ENCODE data around the gene ARAP1. TPM values are rescaled to one million over a fixed set of nuclear protein-coding genes. Genes with fewer than 3 reads are reported as not detected.

Gene ARAP1
- total RNA-seq, 2 experiments from 2014 or later, result 65.7 to 69.8 TPM

DNA sequence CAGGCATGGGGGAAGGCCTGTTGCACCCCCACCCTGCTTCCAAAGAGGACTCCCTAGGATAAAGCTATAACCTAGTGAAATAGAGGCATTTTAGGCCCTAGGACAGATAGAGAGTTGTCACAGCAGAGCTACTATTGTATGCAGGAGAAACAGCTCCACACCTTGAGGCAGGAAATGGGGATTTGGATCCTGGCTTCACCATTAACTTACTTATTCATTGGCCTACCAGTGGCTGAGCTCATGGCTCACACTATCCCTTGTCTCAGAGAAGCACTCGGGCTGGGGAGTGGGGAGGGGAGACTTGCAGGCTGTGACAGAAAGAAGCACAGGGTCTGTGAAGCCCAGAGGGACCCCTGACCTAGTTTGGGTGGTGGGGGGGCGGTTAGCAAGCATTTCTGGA lies 77.0 kb downstream of the ARAP1 start:
- no peak overlapping the region for H3K27ac ChIP-seq (ENCODE audit: low read depth in 1 of 2, low read length in 2 of 2)
- Mint-ChIP-seq H3K27me3 (peaks cover 66% of the 10 kb centered on the region), H3K9me3 (no peaks in the 10 kb centered on the region), H3K4me1 (ENCODE audit: low read depth) (peaks cover 3% of the 10 kb centered on the region), H3K36me3 (ENCODE audit: low read depth) (no peaks in the 10 kb centered on the region), H3K27ac (no peak overlapping the region), H3K4me3 (no peak overlapping the region)
- intact Hi-C loops (cut with DNase I, micrococcal nuclease), result no loop called here
- H3K4me3 ChIP-seq (ENCODE audit: low read length), result no peak overlapping the region
- ChIA-PET POLR2A (interaction anchor here (0.6 to 1.2 kb wide), 3 partner anchors 9 to 590 kb away, joined by 3 read pairs; no protein-coding TSS in a partner anchor), CTCF (interaction anchor here (1.0 kb wide), 1 partner anchor 204 kb away, joined by 3 read pairs; no protein-coding TSS in a partner anchor)
- H3K36me3 ChIP-seq (ENCODE audit: insufficient read depth, low read length), result no peaks in the 10 kb centered on the region
- TF ChIP-seq, protein P1, sequence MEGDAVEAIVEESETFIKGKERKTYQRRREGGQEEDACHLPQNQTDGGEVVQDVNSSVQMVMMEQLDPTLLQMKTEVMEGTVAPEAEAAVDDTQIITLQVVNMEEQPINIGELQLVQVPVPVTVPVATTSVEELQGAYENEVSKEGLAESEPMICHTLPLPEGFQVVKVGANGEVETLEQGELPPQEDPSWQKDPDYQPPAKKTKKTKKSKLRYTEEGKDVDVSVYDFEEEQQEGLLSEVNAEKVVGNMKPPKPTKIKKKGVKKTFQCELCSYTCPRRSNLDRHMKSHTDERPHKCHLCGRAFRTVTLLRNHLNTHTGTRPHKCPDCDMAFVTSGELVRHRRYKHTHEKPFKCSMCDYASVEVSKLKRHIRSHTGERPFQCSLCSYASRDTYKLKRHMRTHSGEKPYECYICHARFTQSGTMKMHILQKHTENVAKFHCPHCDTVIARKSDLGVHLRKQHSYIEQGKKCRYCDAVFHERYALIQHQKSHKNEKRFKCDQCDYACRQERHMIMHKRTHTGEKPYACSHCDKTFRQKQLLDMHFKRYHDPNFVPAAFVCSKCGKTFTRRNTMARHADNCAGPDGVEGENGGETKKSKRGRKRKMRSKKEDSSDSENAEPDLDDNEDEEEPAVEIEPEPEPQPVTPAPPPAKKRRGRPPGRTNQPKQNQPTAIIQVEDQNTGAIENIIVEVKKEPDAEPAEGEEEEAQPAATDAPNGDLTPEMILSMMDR (IDR thresholded peaks at IDR 0.05), result no peak
- peaks cover 0 to 27% of the 10 kb centered on the region in 2 experiments for H3K9me3 ChIP-seq (ENCODE audit: control insufficient read depth in 1 of 2, insufficient read depth in 1 of 2, low read length in 2 of 2)
- peaks cover 11% of the 10 kb centered on the region for H3K4me1 ChIP-seq (ENCODE audit: insufficient read depth, low read length)
- peaks cover 64 to 68% of the 10 kb centered on the region in 2 experiments for H3K27me3 ChIP-seq (ENCODE audit: control insufficient read depth in 1 of 2, insufficient read depth in 2 of 2, low read length in 2 of 2)
- DNase-seq, result no peak
- ATAC-seq (ENCODE audit: poor library complexity), result no peak

DNA sequence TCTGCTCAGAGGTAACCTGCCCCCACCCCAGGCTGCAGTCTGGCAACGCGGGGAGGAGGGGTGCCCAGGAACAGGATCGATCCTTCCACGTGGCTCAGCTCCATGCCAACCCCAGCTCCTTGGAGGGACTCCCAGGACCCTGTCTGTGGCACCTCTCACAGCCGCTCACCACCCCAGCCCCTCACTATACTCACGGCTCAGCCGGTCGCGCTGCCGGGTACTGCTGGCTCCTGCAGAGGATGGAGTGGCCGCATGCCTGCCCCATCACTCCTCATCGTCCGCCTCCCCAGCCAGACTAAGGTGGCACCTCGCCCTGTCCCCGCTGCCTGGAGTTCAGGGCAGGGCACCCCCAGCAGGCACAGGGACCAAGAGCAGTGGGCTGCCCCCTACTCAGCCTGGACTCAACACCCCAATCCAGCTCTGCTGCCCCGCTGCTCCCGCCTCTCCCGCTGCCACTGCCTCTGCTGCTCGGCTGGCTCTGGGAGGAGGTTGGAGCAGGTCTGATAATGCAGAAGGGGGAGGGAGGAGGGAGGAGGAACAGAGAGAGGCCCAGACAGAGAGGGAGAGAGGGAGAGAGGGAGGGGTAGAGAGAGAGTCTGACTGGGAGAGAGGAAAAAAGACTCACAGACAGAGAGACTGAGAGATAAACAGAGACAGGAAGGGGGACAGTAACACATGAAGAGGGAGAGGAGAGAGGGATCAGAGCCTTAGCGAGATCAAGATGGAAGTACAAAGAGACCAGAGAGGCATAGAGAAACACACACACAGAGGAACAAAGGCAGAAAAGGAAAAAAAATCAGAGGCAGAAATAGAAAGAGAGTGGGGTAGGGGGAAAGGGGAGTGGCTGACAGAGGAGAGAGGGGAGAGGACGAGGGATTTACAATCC lies 78.0 kb downstream of the ARAP1 start, which contains the start of gene PDE2A:
Gene PDE2A (minus strand): TSS at position 480 of the 886 bp plus-strand sequence. CDS start 215 bp downstream, at position 265.
- POLR2A ChIA-PET, result no interaction called here
- no peak within 1 kb of the TSS for H3K4me3 Mint-ChIP-seq

DNA sequence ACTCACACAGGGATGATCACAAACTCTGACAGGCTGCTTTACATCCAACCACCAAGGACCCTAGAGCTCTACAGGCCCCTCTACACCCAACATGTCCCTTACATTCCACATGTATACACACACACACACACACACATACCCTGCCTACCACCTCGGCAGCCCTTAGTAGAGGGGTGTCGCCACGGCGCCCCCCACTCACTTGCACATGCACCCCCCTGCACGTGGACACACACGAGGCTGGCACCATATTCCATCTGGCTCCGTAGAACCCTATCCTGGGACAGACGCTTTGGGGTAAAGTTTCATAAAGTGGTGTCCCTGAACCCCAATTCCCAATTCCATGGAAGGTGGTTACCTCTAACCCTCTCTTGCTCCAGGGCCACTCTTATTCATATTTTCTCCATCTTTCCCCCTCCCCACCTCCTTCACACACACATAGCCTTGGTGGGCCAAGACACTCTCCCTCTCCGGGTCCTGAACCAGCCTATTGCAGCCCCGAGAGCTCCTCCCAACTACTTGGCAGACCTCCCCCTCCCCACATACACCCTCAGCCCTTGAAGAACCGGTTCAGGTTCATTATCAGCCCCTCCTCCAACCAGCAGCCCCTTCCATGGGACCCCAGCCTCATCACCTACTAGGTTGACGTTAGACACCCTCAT lies 78.8 kb downstream of the ARAP1 start:
- Histone ChIP-seq H3K9me3 (ENCODE audit: control insufficient read depth in 1 of 2, insufficient read depth in 1 of 2, low read length in 2 of 2) (peaks cover 0 to 34% of the 10 kb centered on the region in 2 experiments), H3K27ac (ENCODE audit: low read depth in 1 of 2, low read length in 2 of 2) (no peak overlapping the region), H3K4me3 (ENCODE audit: low read length) (no peak overlapping the region), H3K36me3 (ENCODE audit: insufficient read depth, low read length) (no peaks in the 10 kb centered on the region), H3K4me1 (ENCODE audit: insufficient read depth, low read length) (peaks cover 11% of the 10 kb centered on the region), H3K27me3 (ENCODE audit: control insufficient read depth in 1 of 2, insufficient read depth in 2 of 2, low read length in 2 of 2) (peaks cover 82 to 85% of the 10 kb centered on the region in 2 experiments)
- peaks cover 78% of the 10 kb centered on the region for H3K27me3 Mint-ChIP-seq
- no peak overlapping the region for H3K4me3 Mint-ChIP-seq
- H3K36me3 Mint-ChIP-seq (ENCODE audit: low read depth), result no peaks in the 10 kb centered on the region
- ChIA-PET POLR2A (no interaction called here), CTCF (no interaction called here)
- intact Hi-C loops (cut with DNase I, micrococcal nuclease), result no loop called here
- DNase-seq (no peak), ATAC-seq (ENCODE audit: poor library complexity) (no peak)
- peaks cover 3% of the 10 kb centered on the region for H3K4me1 Mint-ChIP-seq (ENCODE audit: low read depth)
- TF ChIP-seq, protein P1 (IDR thresholded peaks at IDR 0.05), result no peak
- no peak overlapping the region for H3K27ac Mint-ChIP-seq
- H3K9me3 Mint-ChIP-seq, result no peaks in the 10 kb centered on the region

More for the DNA sequence above, 78.0 kb downstream of the ARAP1 start, which contains the start of gene PDE2A:
- Mint-ChIP-seq H3K36me3 (ENCODE audit: low read depth) (no peaks in the 10 kb centered on the region), H3K27me3 (peaks cover 70% of the 10 kb centered on the region), H3K4me1 (ENCODE audit: low read depth) (peaks cover 3% of the 10 kb centered on the region), H3K9me3 (no peaks in the 10 kb centered on the region), H3K27ac (no peak within 1 kb of the TSS)
- H3K9me3 ChIP-seq (ENCODE audit: control insufficient read depth in 1 of 2, insufficient read depth in 1 of 2, low read length in 2 of 2), result peaks cover 0 to 30% of the 10 kb centered on the region in 2 experiments
- intact Hi-C loops (cut with DNase I, micrococcal nuclease), result no loop called here
- peaks cover 11% of the 10 kb centered on the region for H3K4me1 ChIP-seq (ENCODE audit: insufficient read depth, low read length)
- peaks cover 74 to 79% of the 10 kb centered on the region in 2 experiments for H3K27me3 ChIP-seq (ENCODE audit: control insufficient read depth in 1 of 2, insufficient read depth in 2 of 2, low read length in 2 of 2)
- TF ChIP-seq, protein P1 (IDR thresholded peaks at IDR 0.05), result no peak
- H3K4me3 ChIP-seq (ENCODE audit: low read length), result no peak within 1 kb of the TSS
- ATAC-seq (ENCODE audit: poor library complexity) (no peak), DNase-seq (no peak)
- H3K36me3 ChIP-seq (ENCODE audit: insufficient read depth, low read length), result no peaks in the 10 kb centered on the region
- H3K27ac ChIP-seq (ENCODE audit: low read depth in 1 of 2, low read length in 2 of 2), result no peak within 1 kb of the TSS
- CTCF ChIA-PET, result no interaction called here

All from CD4-positive, alpha-beta T cell (primary cell).